Upper lobe of right lung (tissue), 1 donor: ENCODE data around the gene HOXA1. TPM values are rescaled to one million over a fixed set of nuclear protein-coding genes. Genes with fewer than 3 reads are reported as not detected.

Source experiments
- ATAC-seq: fragments of 200-7000 bp; cut with Tn5 transposase; one replicate; pipeline ENCODE4 v1.9.1; 2020; ENCODE audit warnings: mild to moderate bottlenecking, moderate library complexity
- DNase-seq: peaks from one replicate; pipeline ENCODE4 v3.0.0-alpha.2; 2020
- H3K27ac ChIP-seq: fragments of 200-600 bp; one replicate; pipeline ENCODE4 v1.8.0; 2022
- H3K27me3 ChIP-seq: fragments of 200-600 bp; one replicate; pipeline ENCODE4 v1.8.0; 2022; ENCODE audit warnings: mild to moderate bottlenecking
- H3K36me3 ChIP-seq: fragments of 200-600 bp; one replicate; pipeline ENCODE4 v1.8.0; 2022
- H3K4me1 ChIP-seq: fragments of 200-600 bp; one replicate; pipeline ENCODE4 v1.8.0; 2022
- H3K4me3 ChIP-seq: fragments of 200-600 bp; one replicate; pipeline ENCODE4 v1.8.0; 2022; ENCODE audit warnings: mild to moderate bottlenecking
- H3K9me3 ChIP-seq: fragments of 200-600 bp; one replicate; pipeline ENCODE4 v1.8.0; 2022
- CTCF ChIP-seq: fragments of 200-600 bp; IDR thresholded peaks from one replicate; pipeline ENCODE4 v1.8.0; 2022; ENCODE audit warnings: antibody characterized with exemption
- intact Hi-C: fragments of 100-400 bp; cut with DNase I; formaldehyde crosslinking; loops from one replicate; pipeline ENCODE4 v1.11.0; 2022
- total RNA-seq: library from RNA; stranded (reverse); fragmentation: NEBNext Ultra II Directional; extraction: Animal tissue kit (Norgen Biotek cat#: 25700); gene quantifications from one replicate; pipeline ENCODE4 v1.2.1, GENCODE V29; 2021
- donor health status: DM: no; HTN: yes; CAD: no; lungs with severe emphysema.

HOXA1 gene
- total RNA-seq, 1 donor from 2014 or later, result 0.75 TPM

DNA sequence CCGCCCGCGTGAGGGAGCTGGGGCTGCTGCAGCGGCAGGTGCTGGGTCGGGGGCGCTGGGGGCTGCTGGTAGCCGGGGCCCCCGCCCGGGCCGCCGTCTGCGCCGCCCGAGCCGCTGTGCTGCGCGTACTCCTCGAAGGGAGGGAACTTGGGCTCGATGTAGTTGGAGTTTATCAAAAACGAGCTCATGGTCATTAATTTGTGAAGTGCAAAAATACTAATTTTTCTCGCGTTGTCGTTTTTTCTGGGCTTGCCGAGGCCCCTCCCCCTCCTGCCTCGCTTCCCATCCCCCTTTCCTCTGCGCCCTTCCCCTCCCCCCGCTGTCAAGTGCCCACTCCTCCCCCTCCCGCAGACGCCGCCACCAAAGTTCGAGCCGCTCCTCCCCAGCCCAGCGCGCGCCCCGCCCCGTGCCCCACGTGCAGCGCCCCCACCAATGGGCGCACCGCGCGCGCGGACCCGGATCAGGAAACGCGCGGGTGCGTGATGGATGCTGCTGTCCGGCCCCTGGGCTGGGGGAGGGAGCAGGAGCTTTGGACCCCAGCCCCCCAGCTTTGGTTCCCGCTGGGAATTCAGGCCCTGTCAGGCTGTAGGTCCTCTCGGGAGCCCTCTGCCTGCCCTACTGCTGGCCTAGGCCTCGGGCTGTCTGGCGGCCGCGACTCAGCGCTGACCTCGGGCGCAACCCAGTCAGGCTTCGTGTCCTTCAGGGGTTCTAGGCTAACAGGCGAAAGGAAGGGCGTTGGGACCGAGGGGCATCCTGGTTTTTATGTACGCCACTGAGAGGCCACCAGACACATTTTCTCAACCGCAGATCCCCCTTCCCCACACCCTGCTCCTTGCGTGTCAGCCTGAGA is 35.0 kb upstream of the HOXA1 start, which contains the start of gene HOXA4:
TSS of gene HOXA4 (minus strand) at position 218 of the 850 bp plus-strand sequence. CDS start at position 194, 24 bp downstream.
- Histone ChIP-seq H3K9me3 (no peaks in the 10 kb centered on the region), H3K36me3 (no peaks in the 10 kb centered on the region), H3K27me3 (no peaks in the 10 kb centered on the region), H3K4me1 (peaks cover 52% of the 10 kb centered on the region), H3K4me3 (peak within 1 kb of the TSS; percentile 57), H3K27ac (peak within 1 kb of the TSS; percentile 85)
- TF ChIP-seq CTCF, result no peak
- intact Hi-C loops, result no loop called here
- peak; percentile 93 for DNase-seq
- peak; percentile 98 for ATAC-seq

GRCh38 chr7:27129729-27130539 is 34.1 kb upstream of the HOXA1 start:
- Histone ChIP-seq H3K27ac (peak overlapping the region; percentile 85), H3K4me3 (peak overlapping the region; percentile 57), H3K4me1 (peaks cover 46% of the 10 kb centered on the region), H3K9me3 (no peaks in the 10 kb centered on the region), H3K27me3 (no peaks in the 10 kb centered on the region), H3K36me3 (no peaks in the 10 kb centered on the region)
- intact Hi-C loops, result no loop called here
- ATAC-seq, result peak; percentile 42
- TF ChIP-seq CTCF, result no peak
- peak; percentile 65 for DNase-seq

DNA sequence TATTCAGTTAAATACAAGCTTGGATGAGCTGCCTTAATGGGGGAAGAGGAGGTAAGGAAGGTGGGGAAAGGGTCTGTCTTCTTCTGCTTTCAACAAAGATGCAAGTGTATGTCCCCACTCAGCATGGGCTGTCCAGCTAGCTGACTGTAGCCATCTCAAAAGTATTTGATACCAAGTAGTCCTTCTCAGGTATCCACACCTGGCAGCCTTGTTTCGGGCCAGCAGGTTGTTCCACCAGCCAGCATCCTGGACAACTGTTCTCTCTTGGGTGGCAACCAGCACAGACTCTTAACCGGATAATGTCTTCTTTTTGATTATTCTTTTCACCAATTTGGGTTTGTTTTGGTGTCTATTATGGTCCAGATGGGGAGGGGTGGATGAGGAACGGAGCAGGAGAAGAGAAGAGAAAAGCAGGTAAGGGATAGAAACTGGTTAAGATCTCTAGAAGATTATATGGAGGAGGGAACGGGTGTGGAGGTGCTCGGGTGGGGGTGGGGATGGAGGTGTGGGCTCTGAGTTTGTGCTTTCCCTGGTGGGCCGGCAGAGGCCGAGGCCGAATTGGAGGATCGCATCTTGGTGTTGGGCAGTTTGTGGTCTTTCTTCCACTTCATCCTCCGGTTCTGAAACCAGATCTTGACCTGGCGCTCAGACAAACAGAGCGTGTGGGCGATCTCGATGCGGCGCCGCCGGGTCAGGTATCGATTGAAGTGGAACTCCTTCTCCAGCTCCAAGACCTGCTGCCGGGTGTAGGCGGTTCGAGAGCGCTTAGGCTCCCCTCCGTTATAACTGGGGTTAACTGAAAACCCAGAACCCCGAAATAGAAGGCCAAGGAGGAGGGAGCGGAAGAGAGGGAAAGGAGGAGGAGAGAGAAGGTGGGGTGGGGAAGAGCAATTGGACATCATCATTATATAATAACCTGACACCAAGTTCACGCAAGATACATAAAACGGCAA is 33.3 kb upstream of the HOXA1 start:
- intact Hi-C loops, result no loop called here
- Histone ChIP-seq H3K4me3 (peak overlapping the region; percentile 57), H3K4me1 (peaks cover 45% of the 10 kb centered on the region), H3K27ac (peak overlapping the region; percentile 79), H3K9me3 (no peaks in the 10 kb centered on the region), H3K36me3 (no peaks in the 10 kb centered on the region), H3K27me3 (no peaks in the 10 kb centered on the region)
- TF ChIP-seq CTCF, result no peak
- no peak for DNase-seq
- no peak for ATAC-seq

GRCh38 chr7:27128034-27128433 is 32.2 kb upstream of the HOXA1 start:
- no peak for DNase-seq
- H3K36me3 ChIP-seq, result no peaks in the 10 kb centered on the region
- peaks cover 34% of the 10 kb centered on the region for H3K4me1 ChIP-seq
- intact Hi-C loops, result no loop called here
- TF ChIP-seq CTCF, result no peak
- peaks cover 5% of the 10 kb centered on the region for H3K27me3 ChIP-seq
- H3K27ac ChIP-seq, result peak overlapping the region; percentile 79
- ATAC-seq, result no peak
- H3K9me3 ChIP-seq, result no peaks in the 10 kb centered on the region
- H3K4me3 ChIP-seq, result no peak overlapping the region
